Naive B cell (primary cell): Measurements from ENCODE around the gene PIAS1. TPM values are rescaled to one million over a fixed set of nuclear protein-coding genes. Genes with fewer than 3 reads are reported as not detected.
"Not testable (repeated sequence)": the region's sequence is repeated elsewhere in the genome, so short reads cannot be mapped to it uniquely, and the experiment has no call there.

Experiments
- ATAC-seq, 2 donors: fragments of 150-1000 bp; cut with Tn5 transposase; 2 replicates each; pipeline ENCODE4 v1.10.0; 2021; ENCODE audit warnings: low read depth in 2 of 2, mild to moderate bottlenecking in 2 of 2, moderate library complexity in 2 of 2
- DNase-seq: peaks from one replicate; pipeline ENCODE4 v3.0.0; 2022
- H3K27ac Mint-ChIP-seq, 6 donors: one replicate each; pipeline ENCODE4 v1.8.0; 2020 to 2022; ENCODE audit warnings: mild to moderate bottlenecking in 6 of 6, mixed read lengths in 6 of 6, moderate library complexity in 5 of 6, inconsistent platforms in 2 of 6
- H3K27me3 Mint-ChIP-seq, 3 donors: one replicate each; pipeline ENCODE4 v1.8.0; 2021 to 2022; ENCODE audit warnings: mixed read lengths in 3 of 3, mild to moderate bottlenecking in 1 of 3
- H3K36me3 Mint-ChIP-seq, 2 donors: one replicate each; pipeline ENCODE4 v1.8.0; 2020 to 2022; ENCODE audit warnings: mixed read lengths in 2 of 2, inconsistent platforms in 1 of 2, mild to moderate bottlenecking in 1 of 2
- H3K4me1 Mint-ChIP-seq, 3 donors: one replicate each; pipeline ENCODE4 v1.8.0; 2020 to 2022; ENCODE audit warnings: mixed read lengths in 3 of 3, inconsistent platforms in 1 of 3, mild to moderate bottlenecking in 1 of 3, moderate library complexity in 1 of 3
- H3K4me3 Mint-ChIP-seq, 8 donors: one replicate each; pipeline ENCODE4 v1.8.0; 2020 to 2022; ENCODE audit warnings: mild to moderate bottlenecking in 8 of 8, mixed read lengths in 8 of 8, moderate library complexity in 8 of 8, inconsistent platforms in 2 of 8
- H3K9me3 Mint-ChIP-seq, 7 donors: one replicate each; pipeline ENCODE4 v1.8.0; 2020 to 2022; ENCODE audit warnings: mixed read lengths in 7 of 7, mild to moderate bottlenecking in 5 of 7, inconsistent platforms in 2 of 7, moderate library complexity in 1 of 7
- polyA plus RNA-seq, 6 donors: library from polyadenylated mRNA; unstranded; fragments of 300-500 nt; fragmentation: Illumina TruSeq; gene quantifications; one replicate each; pipeline ENCODE4 v1.2.3, GENCODE V29; 2021; ENCODE audit warnings: low read depth in 6 of 6

PIAS1 gene
- polyA plus RNA-seq, 6 donors from 2014 or later = 141 to 207 (median 162) TPM

DNA sequence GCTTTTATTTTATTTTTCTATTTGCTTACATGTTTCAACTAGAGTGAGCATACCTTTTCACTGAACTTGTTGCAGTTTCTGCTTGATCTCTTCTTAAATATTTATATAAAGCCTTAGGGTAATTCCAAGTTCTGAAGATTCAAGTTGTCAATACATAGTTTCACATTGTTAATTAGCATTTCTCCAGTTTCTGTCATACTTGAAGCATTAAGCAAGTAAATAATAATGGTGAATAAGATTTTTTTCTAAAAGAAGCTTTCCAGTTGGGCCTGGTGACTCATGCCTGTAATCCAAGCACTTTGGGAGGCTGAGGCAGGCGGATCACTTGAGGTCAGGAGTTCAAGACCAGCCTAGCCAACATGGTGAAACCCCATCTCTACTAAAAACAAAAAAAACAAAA is 97.2 kb downstream of the PIAS1 start:
- H3K36me3 Mint-ChIP-seq = peaks cover under 1 to 19% of the 10 kb centered on the region in 2 donors
- no peak for DNase-seq
- no peak for ATAC-seq
- no peak overlapping the region for H3K27ac Mint-ChIP-seq
- H3K27me3 Mint-ChIP-seq = no peaks in the 10 kb centered on the region
- H3K4me1 Mint-ChIP-seq = peaks cover 0 to 18% (median 8%) of the 10 kb centered on the region in 3 donors
- no peaks in the 10 kb centered on the region for H3K9me3 Mint-ChIP-seq
- no peak overlapping the region for H3K4me3 Mint-ChIP-seq

DNA sequence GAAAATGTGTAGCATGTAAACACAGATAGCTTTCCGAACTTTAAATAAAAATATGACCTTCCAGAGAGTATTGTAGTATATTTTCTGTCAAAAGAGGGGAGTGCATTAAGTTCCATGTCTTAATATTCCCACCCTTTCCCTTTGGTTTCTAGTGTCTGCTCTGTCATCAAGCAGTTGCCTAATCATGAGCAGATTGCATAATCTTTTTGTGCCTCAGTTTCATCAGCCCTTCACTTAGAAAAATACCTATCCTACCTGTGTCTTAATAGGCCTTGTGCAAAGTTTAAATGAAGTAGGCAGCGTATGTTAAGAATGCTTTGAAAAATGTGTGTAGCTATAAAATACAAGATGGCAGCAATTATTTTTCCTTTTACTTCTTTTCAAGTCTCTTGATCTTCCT is 98.2 kb downstream of the PIAS1 start:
- Mint-ChIP-seq H3K4me1 (peaks cover 0 to 18% (median 8%) of the 10 kb centered on the region in 3 donors), H3K4me3 (no peak overlapping the region), H3K27ac (peak overlapping the region in 2 of 6 donors; percentile 12 to 22), H3K36me3 (peaks cover 0 to 19% of the 10 kb centered on the region in 2 donors), H3K9me3 (no peaks in the 10 kb centered on the region), H3K27me3 (no peaks in the 10 kb centered on the region)
- ATAC-seq = no peak
- DNase-seq = no peak

DNA sequence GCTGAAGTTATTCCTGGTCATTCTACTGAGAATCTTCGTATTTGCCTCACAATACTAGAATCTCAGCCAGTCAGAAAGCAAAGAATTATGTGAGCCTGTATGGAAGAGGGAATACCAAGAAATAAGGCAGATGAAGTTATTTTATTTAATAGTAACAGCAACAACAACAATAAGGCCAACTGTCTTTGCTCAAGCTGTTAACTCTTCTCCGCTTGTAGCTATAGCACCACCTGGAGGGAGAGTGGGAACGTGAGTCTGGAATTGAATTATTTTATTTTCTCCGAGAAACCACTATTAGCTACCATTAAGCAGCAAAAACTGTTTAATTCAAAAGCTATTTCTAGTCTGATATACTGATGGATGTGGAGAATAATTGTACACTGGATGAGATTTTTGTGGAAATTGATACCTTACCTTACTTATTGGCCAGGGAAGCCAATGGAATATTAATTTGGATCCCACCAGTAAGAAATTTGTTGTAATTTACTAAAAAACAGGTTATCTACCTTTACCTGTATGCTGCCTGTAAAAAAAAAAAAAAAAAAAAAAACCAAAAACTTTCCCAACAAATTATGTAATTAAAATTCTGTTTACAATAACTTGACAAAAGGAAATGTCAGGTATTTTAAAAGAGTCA is 100.9 kb downstream of the PIAS1 start:
- no peaks in the 10 kb centered on the region for H3K9me3 Mint-ChIP-seq
- peak; percentile 15 for DNase-seq

DNA sequence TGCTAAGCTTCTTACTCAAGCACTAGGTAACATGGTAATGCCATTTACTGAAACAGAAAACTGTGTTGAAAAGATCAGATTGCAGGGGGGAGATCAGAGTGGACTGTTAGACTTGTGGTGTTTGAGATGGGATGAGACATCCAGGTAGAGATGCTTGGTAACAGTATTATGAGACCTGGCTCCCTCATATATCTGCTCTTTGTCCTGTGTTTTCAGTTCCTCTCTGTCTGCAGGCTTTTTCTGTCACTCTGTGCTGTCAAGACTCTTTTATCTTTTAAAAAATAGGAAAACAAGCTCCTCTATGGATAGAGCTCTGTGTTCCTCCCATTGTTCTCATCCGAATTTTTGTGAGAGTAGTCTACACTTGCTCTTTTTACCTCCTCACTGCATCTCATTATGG is 103.0 kb downstream of the PIAS1 start:
- DNase-seq = no peak
- no peak overlapping the region for H3K27ac Mint-ChIP-seq
- ATAC-seq = no peak
- peaks cover 11 to 14% of the 10 kb centered on the region in 2 donors for H3K36me3 Mint-ChIP-seq
- H3K4me3 Mint-ChIP-seq = no peak overlapping the region
- H3K4me1 Mint-ChIP-seq = peaks cover 0 to 8% (median 0%) of the 10 kb centered on the region in 3 donors
- no peaks in the 10 kb centered on the region for H3K27me3 Mint-ChIP-seq
- H3K9me3 Mint-ChIP-seq = peaks cover 0 to 2% (median 0%) of the 10 kb centered on the region in 7 donors

More for the DNA sequence above, 100.9 kb downstream of the PIAS1 start:
- no peaks in the 10 kb centered on the region for H3K27me3 Mint-ChIP-seq
- H3K4me3 Mint-ChIP-seq = no peak overlapping the region
- H3K4me1 Mint-ChIP-seq = peaks cover 0 to 7% (median 2%) of the 10 kb centered on the region in 3 donors
- H3K36me3 Mint-ChIP-seq = peaks cover 2 to 10% of the 10 kb centered on the region in 2 donors
- H3K27ac Mint-ChIP-seq = peak overlapping the region in 3 of 6 donors; percentile 5 to 47 (median 12)
- ATAC-seq = no peak

DNA sequence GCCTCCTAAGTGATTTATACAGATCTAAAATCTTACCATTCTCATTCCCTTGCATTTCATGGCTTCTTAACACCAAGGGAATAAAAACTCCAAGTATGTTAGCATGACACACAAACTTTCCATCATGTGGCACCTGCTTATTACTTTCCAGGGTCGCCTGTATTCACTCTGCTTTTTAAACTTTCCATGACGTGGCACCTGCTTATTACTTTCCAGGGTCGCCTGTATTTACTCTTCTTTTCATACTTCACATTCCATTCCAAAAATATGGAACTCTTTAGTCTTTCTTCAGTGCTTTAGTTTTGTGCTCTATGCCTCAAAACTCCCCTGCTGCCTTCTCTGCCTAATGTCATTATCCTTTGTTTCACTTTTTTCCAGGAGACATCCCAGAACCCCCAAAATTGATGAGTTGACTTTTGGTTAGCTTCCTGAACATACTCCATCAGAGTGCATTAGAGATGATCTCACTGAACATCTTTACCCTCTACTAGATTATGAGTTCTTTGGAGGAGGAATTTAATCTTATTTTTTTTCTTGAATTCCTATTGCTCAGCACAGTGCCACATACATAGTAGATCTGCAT is 104.0 kb downstream of the PIAS1 start:
- H3K9me3 Mint-ChIP-seq = peaks cover 0 to 2% (median 0%) of the 10 kb centered on the region in 7 donors
- H3K36me3 Mint-ChIP-seq = peaks cover 8 to 14% of the 10 kb centered on the region in 2 donors
- H3K27me3 Mint-ChIP-seq = no peaks in the 10 kb centered on the region
- no peak overlapping the region for H3K27ac Mint-ChIP-seq
- no peak for DNase-seq
- H3K4me1 Mint-ChIP-seq = peaks cover 0 to 5% (median 0%) of the 10 kb centered on the region in 3 donors
- H3K4me3 Mint-ChIP-seq = no peak overlapping the region
- no peak for ATAC-seq

DNA sequence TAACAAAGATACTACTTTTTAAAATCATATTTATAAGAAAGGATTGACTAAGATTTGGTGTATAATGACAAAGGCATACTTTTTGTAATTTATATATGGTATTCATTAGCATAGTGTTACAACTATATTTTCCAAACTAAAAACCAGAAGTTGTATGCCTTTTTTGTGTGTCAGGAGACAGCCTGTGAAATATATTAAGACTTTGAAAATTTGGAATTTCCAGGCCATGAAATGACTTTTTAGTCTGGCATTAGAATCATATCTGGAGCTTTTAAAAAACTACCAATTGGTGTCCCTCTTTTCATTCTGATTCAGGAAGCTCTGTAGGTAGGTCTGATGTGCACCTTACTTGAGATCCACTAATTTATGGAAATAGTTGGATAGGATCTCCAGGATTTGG is 109.1 kb downstream of the PIAS1 start:
- DNase-seq (no peak), ATAC-seq (no peak)
- H3K27ac Mint-ChIP-seq = no peak overlapping the region
- H3K4me3 Mint-ChIP-seq = no peak overlapping the region
- H3K36me3 Mint-ChIP-seq = peaks cover 8 to 19% of the 10 kb centered on the region in 2 donors
- H3K4me1 Mint-ChIP-seq = peaks cover 0 to 5% (median 0%) of the 10 kb centered on the region in 3 donors
- no peaks in the 10 kb centered on the region for H3K27me3 Mint-ChIP-seq
- H3K9me3 Mint-ChIP-seq = peaks cover 0 to 2% (median 0%) of the 10 kb centered on the region in 7 donors

- H3K27ac Mint-ChIP-seq = peak overlapping the region in 3 of 6 donors; percentile 44 to 66 (median 61)
- ATAC-seq (no peak), DNase-seq (no peak)
- no peak overlapping the region for H3K4me3 Mint-ChIP-seq
- H3K27me3 Mint-ChIP-seq = no peaks in the 10 kb centered on the region
- peaks cover 0 to under 1% (median 0%) of the 10 kb centered on the region in 7 donors for H3K9me3 Mint-ChIP-seq
- H3K36me3 Mint-ChIP-seq = peaks cover 5 to 8% of the 10 kb centered on the region in 2 donors
- peaks cover 0 to 5% (median 0%) of the 10 kb centered on the region in 3 donors for H3K4me1 Mint-ChIP-seq
Observed at GRCh38 chr15:68166847-68167246, 112.7 kb downstream of the PIAS1 start.

DNA sequence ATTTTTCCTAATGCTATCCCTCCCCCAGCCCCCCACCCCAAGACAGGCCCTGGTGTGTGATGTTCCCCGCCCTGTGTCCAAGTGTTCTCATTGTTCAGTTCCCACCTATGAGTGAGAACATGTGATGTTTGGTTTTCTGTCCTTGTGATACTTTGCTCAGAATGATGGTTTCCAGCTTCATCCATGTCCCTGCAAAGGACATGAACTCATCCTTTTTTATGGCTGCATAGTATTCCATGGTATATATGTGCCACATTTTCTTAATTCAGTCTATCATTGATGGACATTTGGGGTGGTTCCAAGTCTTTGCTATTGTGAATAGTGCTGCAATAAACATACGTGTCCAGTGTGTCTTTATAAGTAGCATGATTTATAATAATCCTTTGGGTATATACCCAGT is 117.9 kb downstream of the PIAS1 start:
- H3K36me3 Mint-ChIP-seq, H3K4me1 Mint-ChIP-seq, ATAC-seq, H3K9me3 Mint-ChIP-seq, H3K27ac Mint-ChIP-seq, H3K27me3 Mint-ChIP-seq, H3K4me3 Mint-ChIP-seq, DNase-seq: not testable (repeated sequence)

DNA sequence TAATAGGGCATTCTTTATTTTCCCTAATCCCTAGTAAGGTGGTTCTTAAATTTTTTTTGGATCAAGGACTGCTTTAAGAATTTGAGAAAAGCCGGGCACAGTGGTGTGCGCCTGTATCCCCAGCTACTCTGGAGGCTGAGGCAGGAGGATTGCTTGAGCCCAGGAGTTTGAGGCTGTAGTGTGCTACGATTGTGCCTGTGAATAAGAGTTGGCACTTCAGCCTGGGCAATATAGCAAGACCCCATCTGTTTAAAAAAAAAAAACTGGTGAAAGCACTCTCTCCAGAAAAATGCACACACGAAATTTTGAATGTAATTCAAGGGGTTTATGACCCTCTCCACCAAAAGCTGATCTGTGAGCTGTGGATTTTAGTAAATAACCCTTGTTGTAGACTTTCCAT is 119.0 kb downstream of the PIAS1 start:
- Mint-ChIP-seq H3K4me1 (no peaks in the 10 kb centered on the region), H3K27me3 (no peaks in the 10 kb centered on the region), H3K4me3 (no peak overlapping the region), H3K9me3 (peaks cover 0 to 4% (median 0%) of the 10 kb centered on the region in 7 donors), H3K36me3 (peaks cover 9 to 12% of the 10 kb centered on the region in 2 donors), H3K27ac (no peak overlapping the region)
- DNase-seq = no peak
- no peak for ATAC-seq

GRCh38 chr15:68175526-68175925 is 121.4 kb downstream of the PIAS1 start:
- H3K27ac Mint-ChIP-seq = no peak overlapping the region
- ATAC-seq = no peak
- H3K4me3 Mint-ChIP-seq = no peak overlapping the region
- no peaks in the 10 kb centered on the region for H3K27me3 Mint-ChIP-seq
- DNase-seq = no peak
- no peaks in the 10 kb centered on the region for H3K4me1 Mint-ChIP-seq
- H3K9me3 Mint-ChIP-seq = peaks cover 0 to 4% (median 0%) of the 10 kb centered on the region in 7 donors
- peaks cover 9 to 14% of the 10 kb centered on the region in 2 donors for H3K36me3 Mint-ChIP-seq

DNA sequence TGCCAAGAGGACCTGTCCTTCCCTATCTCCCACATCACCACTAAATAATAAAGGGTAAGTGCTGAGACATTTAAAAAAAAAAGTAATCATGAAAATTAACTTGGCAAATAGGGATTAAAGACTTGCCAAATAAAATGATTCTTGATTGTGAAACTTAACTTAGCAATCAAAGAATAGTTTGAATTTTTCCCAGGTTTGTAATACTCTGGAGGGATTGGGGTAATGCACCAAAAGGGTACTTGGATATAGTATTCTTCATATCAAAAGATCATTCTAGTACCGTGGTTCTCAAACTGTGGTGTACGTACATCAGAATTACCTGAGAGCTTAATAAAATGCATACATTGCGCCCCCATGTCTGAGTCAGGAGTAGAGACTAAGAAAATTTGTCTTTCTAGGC is 122.5 kb downstream of the PIAS1 start:
- H3K4me1 Mint-ChIP-seq = no peaks in the 10 kb centered on the region
- H3K27ac Mint-ChIP-seq = peak overlapping the region in 2 of 6 donors; percentile 10 to 29
- H3K4me3 Mint-ChIP-seq = no peak overlapping the region
- peaks cover 9 to 22% of the 10 kb centered on the region in 2 donors for H3K36me3 Mint-ChIP-seq
- H3K9me3 Mint-ChIP-seq = peaks cover 0 to 4% (median 0%) of the 10 kb centered on the region in 7 donors
- DNase-seq = no peak
- no peak for ATAC-seq
- no peaks in the 10 kb centered on the region for H3K27me3 Mint-ChIP-seq

DNA sequence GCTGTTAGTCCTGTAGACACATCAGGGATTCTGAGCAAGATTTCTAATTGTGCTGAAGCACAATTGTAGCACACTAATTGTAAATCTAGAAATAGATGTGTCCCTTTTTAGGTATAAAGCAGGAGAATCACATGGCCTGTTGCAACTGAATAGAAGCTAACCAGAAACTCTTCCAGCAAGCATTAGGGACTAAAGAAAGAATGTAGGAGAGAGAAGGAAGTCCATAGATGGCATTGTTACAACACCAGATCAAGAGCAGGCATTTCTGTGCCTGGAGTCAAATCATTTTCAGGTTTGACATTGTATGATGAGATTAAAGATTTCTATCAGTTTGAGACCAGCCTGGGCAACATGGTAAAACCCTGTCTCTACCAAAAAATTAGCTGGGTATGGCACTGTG is 123.6 kb downstream of the PIAS1 start:
- Mint-ChIP-seq H3K9me3 (no peaks in the 10 kb centered on the region), H3K36me3 (peaks cover 9 to 22% of the 10 kb centered on the region in 2 donors), H3K4me3 (no peak overlapping the region), H3K27me3 (no peaks in the 10 kb centered on the region), H3K27ac (peak overlapping the region in 2 of 6 donors; percentile 3 to 50), H3K4me1 (no peaks in the 10 kb centered on the region)
- ATAC-seq = no peak
- DNase-seq = no peak

DNA sequence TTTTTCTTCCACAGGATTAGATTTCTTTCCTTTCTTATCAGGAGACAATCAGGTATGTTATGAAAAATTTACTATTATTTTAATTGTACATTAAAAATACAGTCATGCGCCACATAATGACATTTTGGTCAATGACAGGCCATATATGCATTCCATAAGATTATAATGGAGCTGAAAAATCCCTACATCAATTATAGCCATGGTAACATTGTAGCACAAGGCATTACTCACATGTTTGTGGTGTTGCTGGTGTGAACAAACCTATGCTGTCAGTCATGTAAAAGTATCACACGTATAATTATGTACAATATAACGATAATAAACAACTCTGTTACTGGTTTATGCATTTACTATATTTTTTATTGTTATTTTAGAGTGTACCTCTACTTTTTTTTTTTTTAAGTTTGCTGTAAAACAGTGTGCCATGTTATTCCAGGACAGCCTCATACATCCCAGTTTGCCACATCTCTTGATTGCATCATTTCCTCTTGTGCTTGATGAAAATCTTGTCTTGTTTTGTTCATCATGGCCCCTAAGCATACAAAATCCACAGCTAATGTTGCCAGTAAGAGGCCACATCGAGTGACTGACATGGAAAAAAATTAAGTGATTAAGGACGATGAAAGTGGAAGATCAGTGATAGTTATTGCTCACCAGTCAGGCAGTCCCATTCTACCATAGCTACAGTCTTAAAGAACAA is 129.7 kb downstream of the PIAS1 start:
- DNase-seq (no peak), ATAC-seq (no peak)
- peaks cover 24 to 31% of the 10 kb centered on the region in 2 donors for H3K36me3 Mint-ChIP-seq
- peaks cover 0 to 3% (median 0%) of the 10 kb centered on the region in 3 donors for H3K4me1 Mint-ChIP-seq
- no peaks in the 10 kb centered on the region for H3K27me3 Mint-ChIP-seq
- no peak overlapping the region for H3K27ac Mint-ChIP-seq
- no peaks in the 10 kb centered on the region for H3K9me3 Mint-ChIP-seq
- H3K4me3 Mint-ChIP-seq = no peak overlapping the region
